ENCODE measurements around the gene DDX59.

- TF ChIP-seq, protein P1, sequence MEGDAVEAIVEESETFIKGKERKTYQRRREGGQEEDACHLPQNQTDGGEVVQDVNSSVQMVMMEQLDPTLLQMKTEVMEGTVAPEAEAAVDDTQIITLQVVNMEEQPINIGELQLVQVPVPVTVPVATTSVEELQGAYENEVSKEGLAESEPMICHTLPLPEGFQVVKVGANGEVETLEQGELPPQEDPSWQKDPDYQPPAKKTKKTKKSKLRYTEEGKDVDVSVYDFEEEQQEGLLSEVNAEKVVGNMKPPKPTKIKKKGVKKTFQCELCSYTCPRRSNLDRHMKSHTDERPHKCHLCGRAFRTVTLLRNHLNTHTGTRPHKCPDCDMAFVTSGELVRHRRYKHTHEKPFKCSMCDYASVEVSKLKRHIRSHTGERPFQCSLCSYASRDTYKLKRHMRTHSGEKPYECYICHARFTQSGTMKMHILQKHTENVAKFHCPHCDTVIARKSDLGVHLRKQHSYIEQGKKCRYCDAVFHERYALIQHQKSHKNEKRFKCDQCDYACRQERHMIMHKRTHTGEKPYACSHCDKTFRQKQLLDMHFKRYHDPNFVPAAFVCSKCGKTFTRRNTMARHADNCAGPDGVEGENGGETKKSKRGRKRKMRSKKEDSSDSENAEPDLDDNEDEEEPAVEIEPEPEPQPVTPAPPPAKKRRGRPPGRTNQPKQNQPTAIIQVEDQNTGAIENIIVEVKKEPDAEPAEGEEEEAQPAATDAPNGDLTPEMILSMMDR (conservative IDR thresholded peaks at IDR 0.05; ENCODE audit: low read length) = no peak
- TF ChIP-seq EZH2phosphoT487 (IDR thresholded peaks at IDR 0.05; ENCODE audit: borderline replicate concordance, low read depth, low read length) = no peak
Measured at GRCh38 chr1:200628223-200628881, 41.4 kb downstream of the DDX59 start.
